ENCODE data around the gene IMPA2.

The IMPA2 gene

DNA sequence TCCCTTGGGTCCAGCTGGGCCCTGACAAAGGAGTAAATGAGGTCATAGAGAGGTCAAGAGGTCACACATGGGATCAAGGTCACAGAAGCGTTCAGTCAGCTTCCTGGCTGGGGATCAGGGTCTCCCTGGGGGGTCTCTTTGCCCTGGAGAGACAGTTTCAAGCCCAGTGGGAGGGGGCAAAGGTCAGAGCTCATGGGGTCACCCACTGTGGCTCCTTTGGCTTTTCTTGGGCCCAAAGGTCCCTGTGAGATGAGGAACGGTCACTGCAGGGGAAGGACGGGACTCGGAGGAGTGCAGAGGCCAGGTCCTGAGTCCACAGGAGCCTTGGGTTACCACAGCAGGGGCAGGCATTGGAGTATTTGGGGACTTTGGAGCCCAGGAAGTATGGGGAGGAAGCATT, 81.7 kb downstream of the IMPA2 start:
- H3K27ac ChIP-seq (ENCODE audit: low read length): no peak overlapping the region
- peaks cover 10% of the 10 kb centered on the region for H3K4me1 ChIP-seq (ENCODE audit: low read length)
- H3K9me3 ChIP-seq (ENCODE audit: insufficient read depth, low read length): no peaks in the 10 kb centered on the region
- TF ChIP-seq, protein P1, sequence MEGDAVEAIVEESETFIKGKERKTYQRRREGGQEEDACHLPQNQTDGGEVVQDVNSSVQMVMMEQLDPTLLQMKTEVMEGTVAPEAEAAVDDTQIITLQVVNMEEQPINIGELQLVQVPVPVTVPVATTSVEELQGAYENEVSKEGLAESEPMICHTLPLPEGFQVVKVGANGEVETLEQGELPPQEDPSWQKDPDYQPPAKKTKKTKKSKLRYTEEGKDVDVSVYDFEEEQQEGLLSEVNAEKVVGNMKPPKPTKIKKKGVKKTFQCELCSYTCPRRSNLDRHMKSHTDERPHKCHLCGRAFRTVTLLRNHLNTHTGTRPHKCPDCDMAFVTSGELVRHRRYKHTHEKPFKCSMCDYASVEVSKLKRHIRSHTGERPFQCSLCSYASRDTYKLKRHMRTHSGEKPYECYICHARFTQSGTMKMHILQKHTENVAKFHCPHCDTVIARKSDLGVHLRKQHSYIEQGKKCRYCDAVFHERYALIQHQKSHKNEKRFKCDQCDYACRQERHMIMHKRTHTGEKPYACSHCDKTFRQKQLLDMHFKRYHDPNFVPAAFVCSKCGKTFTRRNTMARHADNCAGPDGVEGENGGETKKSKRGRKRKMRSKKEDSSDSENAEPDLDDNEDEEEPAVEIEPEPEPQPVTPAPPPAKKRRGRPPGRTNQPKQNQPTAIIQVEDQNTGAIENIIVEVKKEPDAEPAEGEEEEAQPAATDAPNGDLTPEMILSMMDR (IDR thresholded peaks at IDR 0.05; ENCODE audit: low read depth, low read length): no peak
- H3K4me2 ChIP-seq (ENCODE audit: low read length): no peak overlapping the region
- no peak overlapping the region for H3K9ac ChIP-seq (ENCODE audit: low read length)
- H2AFZ ChIP-seq (ENCODE audit: low read depth, low read length): no peak overlapping the region
- H4K20me1 ChIP-seq (ENCODE audit: insufficient read depth, low read length): no peaks in the 10 kb centered on the region
- no peaks in the 10 kb centered on the region for H3K79me2 ChIP-seq (ENCODE audit: low read length)
- H3K27me3 ChIP-seq (ENCODE audit: low read depth, low read length): 0 out of 2 replicates have a peak, but pooled peaks cover 3% of the 10 kb centered on the region
- no peaks in the 10 kb centered on the region for H3K36me3 ChIP-seq (replicated peaks; ENCODE audit: low read depth, low read length)
- H3K4me3 ChIP-seq (ENCODE audit: low read length): no peak overlapping the region

DNA sequence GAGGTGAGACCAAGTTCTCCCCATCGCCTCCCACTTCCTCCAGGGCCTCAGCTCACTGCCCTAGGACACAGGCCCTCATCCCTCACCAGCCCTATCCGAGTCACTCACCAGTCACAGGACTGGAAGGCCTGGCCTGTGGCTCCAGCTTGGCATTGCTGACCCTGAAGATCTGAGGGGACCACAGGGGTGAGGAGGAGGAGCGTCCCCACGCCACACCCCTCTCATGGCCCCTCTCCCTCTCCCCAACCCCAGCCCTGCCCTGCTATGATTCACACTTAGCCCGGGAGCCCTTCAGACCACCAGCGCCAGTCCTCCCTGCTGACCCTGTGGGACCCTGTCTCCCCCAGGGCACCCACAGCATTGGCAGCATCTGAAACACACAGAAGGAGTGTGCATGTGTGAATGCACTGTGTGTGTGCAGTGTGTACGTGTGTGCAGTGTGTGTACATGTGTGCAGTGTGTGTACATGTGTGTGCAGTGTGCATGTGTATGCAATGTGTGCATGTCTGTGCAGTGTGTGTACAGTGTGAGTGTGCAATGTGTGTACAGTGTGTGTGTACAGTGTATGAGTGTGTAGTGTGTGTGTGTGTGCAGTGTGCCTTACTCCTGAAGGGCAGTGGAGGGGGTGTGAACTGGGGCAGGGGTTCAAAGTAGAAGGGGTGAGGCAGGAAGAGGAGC, 82.9 kb downstream of the IMPA2 start:
- no peaks in the 10 kb centered on the region for H4K20me1 ChIP-seq (ENCODE audit: insufficient read depth, low read length)
- no peaks in the 10 kb centered on the region for H3K9me3 ChIP-seq (ENCODE audit: insufficient read depth, low read length)
- H3K27me3 ChIP-seq (ENCODE audit: low read depth, low read length): 0 out of 2 replicates have a peak, but pooled peaks cover 3% of the 10 kb centered on the region
- H3K4me2 ChIP-seq (ENCODE audit: low read length): no peak overlapping the region
- no peak overlapping the region for H2AFZ ChIP-seq (ENCODE audit: low read depth, low read length)
- no peaks in the 10 kb centered on the region for H3K36me3 ChIP-seq (replicated peaks; ENCODE audit: low read depth, low read length)
- no peak overlapping the region for H3K27ac ChIP-seq (ENCODE audit: low read length)
- H3K9ac ChIP-seq (ENCODE audit: low read length): no peak overlapping the region
- TF ChIP-seq EZH2phosphoT487 (IDR thresholded peaks at IDR 0.05; ENCODE audit: low read depth): no peak
- TF ChIP-seq, protein P1 (IDR thresholded peaks at IDR 0.05; ENCODE audit: low read depth, low read length): no peak
- H3K79me2 ChIP-seq (ENCODE audit: low read length): no peaks in the 10 kb centered on the region
- H3K4me1 ChIP-seq (ENCODE audit: low read length): peaks cover 10% of the 10 kb centered on the region
- H3K4me3 ChIP-seq (ENCODE audit: low read length): no peak overlapping the region

DNA sequence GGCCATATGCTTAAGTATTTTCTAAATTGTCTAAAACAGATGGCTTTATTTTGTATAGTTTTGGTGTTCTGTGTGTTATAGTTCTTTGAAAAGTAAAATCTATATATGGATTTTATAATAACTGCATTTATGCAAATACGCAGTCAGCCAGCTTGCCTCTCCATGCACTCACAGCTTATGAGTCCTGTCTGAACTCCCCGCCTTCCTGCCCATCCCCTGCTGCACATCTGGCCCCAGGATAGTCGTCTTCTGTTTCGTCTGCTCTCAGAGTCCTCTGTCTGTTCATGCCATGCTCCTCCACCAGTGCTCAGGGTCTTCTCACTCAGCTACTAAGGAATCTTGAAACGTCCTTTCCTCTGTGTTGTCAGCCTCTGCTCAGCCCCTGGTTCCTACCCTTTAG, 84.1 kb downstream of the IMPA2 start:
- Histone ChIP-seq H3K27ac (ENCODE audit: low read length) (no peak overlapping the region), H3K4me3 (ENCODE audit: low read length) (no peak overlapping the region), H3K9ac (ENCODE audit: low read length) (no peak overlapping the region), H2AFZ (ENCODE audit: low read depth, low read length) (no peak overlapping the region), H4K20me1 (ENCODE audit: insufficient read depth, low read length) (no peaks in the 10 kb centered on the region), H3K4me1 (ENCODE audit: low read length) (peaks cover 2% of the 10 kb centered on the region; the same call in 1 of the 2 replicates), H3K9me3 (ENCODE audit: insufficient read depth, low read length) (no peaks in the 10 kb centered on the region), H3K4me2 (ENCODE audit: low read length) (no peak overlapping the region), H3K27me3 (ENCODE audit: low read depth, low read length) (0 out of 2 replicates have a peak, but pooled peaks cover 3% of the 10 kb centered on the region), H3K36me3 (replicated peaks; ENCODE audit: low read depth, low read length) (no peaks in the 10 kb centered on the region), H3K79me2 (ENCODE audit: low read length) (no peaks in the 10 kb centered on the region)
- TF ChIP-seq, protein P1 (IDR thresholded peaks at IDR 0.05; ENCODE audit: low read depth, low read length): no peak
- TF ChIP-seq EZH2phosphoT487 (IDR thresholded peaks at IDR 0.05; ENCODE audit: low read depth): no peak

DNA sequence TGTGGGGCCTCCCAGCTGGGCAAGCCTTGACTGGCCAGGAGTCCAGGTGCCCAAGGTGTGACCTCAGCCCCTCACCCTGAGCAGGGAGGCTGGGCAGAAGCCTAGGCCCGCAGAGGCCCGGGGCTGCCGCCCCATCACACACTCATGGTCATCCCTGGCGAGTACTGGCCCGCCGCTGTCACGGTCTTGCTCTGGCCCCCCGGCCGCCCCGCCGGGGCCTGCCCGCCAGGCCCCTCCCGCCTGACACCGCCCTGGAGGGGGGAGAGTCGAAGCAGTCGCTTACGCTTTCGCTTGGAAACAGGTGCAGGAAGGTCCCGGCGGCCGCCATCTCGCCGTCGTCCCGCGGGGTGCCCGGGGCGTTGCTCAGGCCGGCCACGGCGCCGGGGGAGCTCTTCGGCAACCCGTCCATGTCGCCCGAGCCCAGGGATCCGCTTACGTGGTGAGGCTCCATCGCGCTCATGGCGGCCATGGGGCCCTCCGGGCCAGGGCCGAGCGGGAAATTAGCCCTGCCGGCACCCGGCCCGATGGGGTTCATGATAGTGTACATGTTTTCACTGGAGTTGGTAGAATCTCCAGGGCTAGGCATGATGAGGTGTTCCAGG, 85.7 kb downstream of the IMPA2 start:
- Histone ChIP-seq H3K4me2 (ENCODE audit: low read length) (no peak overlapping the region), H3K9me3 (ENCODE audit: insufficient read depth, low read length) (no peaks in the 10 kb centered on the region), H3K9ac (ENCODE audit: low read length) (no peak overlapping the region), H3K4me3 (ENCODE audit: low read length) (no peak overlapping the region), H3K27me3 (ENCODE audit: low read depth, low read length) (0 out of 2 replicates have a peak, but pooled peaks cover 3% of the 10 kb centered on the region), H3K27ac (ENCODE audit: low read length) (no peak overlapping the region), H3K4me1 (ENCODE audit: low read length) (no peaks in the 10 kb centered on the region), H3K79me2 (ENCODE audit: low read length) (no peaks in the 10 kb centered on the region), H4K20me1 (ENCODE audit: insufficient read depth, low read length) (no peaks in the 10 kb centered on the region), H2AFZ (ENCODE audit: low read depth, low read length) (no peak overlapping the region), H3K36me3 (replicated peaks; ENCODE audit: low read depth, low read length) (no peaks in the 10 kb centered on the region)
- TF ChIP-seq EZH2phosphoT487 (IDR thresholded peaks at IDR 0.05; ENCODE audit: low read depth): no peak
- TF ChIP-seq, protein P1 (IDR thresholded peaks at IDR 0.05; ENCODE audit: low read depth, low read length): no peak

All from OCI-LY3 (cell line).